HG02884 (cell line): ENCODE data around the gene UTP4.
A peak's percentile ranks its signal among the peaks of the same experiment; 100 is the strongest.

Source experiments
- ATAC-seq: cut with Tn5 transposase; IDR thresholded peaks from one replicate; pipeline ENCODE4 v1.9.1; 2021; ENCODE audit warnings: mild to moderate bottlenecking, moderate library complexity; ENCODE audit not compliant: unreplicated experiment

The UTP4 gene

GRCh38 chr16:69132424-69133252 is at the start of gene UTP4, which contains the start of gene CHTF8:
UTP4 (plus strand) TSS chr16:69132649; CDS start chr16:69133460, 811 bp downstream.
CHTF8 (minus strand) TSS chr16:69132588; CDS start chr16:69121458, 11,130 bp downstream.
- peak; percentile 86 for ATAC-seq

- ATAC-seq, result no peak
Measured at GRCh38 chr16:69083306-69083941, 49.0 kb upstream of the UTP4 start.

GRCh38 chr16:69084289-69084688 is 48.2 kb upstream of the UTP4 start:
- ATAC-seq, result no peak

- ATAC-seq, result no peak
Measured at GRCh38 chr16:69085032-69085695, 47.3 kb upstream of the UTP4 start.

DNA sequence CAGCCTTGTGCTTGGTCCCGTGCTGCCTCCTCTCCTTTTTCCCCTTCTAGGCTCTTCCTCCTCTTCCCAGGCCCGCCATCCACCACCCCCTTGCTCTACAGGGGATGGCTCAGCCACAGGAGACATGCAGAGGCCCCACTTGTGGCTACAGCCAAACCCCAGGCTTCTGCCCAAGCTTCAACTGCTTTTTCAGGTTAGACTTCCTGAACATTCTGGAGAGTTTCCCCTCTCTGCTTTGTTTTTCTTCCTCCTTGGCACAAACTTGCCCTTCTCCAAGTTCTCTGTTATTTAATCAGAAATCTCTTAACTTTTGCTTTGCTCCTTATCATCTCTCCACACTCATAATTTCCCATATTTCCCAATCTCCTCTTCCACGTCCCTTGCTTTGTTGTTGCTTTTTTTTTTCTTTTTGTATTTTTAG is 45.3 kb upstream of the UTP4 start:
- ATAC-seq, result no peak

GRCh38 chr16:69088684-69089083 is 43.8 kb upstream of the UTP4 start:
- no peak for ATAC-seq

DNA sequence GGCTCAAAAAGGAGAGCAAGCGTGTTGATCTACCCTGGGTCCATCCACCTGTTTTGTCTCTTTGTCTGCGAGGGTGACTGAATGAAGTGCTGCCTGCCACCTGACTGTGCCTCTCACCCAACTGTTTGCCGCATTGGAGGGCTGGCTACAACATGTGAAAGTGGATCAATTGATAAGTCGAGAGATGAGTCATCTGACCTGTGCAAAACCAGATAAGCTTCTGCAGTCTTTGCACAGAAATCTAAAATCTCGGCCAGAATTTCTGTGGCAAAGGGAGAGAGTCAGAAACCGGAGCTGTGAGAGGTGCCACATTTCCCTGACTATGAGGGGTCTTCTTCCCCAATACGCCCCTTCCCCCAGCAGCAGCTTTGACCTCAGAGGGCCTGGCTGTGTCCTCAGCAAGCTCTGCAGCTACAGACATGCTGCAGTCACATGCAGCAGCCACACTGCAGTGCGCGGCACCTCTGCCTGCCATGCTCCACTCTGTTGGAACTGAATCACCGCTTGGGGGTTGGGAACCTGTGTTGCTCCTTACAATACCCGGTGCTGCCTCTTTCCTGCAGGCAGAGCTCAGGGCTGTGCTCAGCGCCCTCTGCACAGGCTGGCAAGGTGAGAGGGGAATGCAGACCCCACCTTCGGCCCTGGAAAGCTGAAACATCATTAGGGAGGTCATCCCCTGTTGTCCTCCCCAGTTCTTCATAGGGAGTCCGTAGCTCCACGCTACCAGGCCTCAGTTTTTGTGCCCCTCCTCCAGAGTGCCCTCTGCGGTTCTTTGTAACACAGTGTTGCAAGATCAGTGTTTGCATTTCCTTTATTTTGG is 43.1 kb upstream of the UTP4 start:
- no peak for ATAC-seq

DNA sequence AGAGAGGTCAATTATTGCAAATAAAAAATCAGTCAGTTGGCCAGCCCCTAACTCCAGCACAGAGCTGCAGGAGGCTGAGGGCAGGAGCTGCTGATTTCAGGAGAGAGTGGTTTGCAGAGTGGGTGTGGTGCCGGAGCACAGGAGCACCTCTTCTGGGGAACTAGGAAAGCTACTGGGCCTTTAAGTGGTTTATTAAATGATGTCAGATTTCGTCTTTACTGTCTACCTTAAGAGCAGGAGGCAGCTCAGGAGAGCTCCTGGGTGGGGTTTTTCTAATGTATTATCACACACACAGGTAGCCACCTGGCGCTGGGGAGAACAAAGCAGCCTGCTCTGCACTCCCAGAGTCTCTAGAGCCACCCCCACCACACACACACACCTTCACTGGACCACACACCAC is 38.5 kb upstream of the UTP4 start:
- no peak for ATAC-seq

- ATAC-seq, result no peak
Measured at GRCh38 chr16:69094501-69094900, 37.9 kb upstream of the UTP4 start.

- no peak for ATAC-seq
Measured at GRCh38 chr16:69095193-69095592, 37.3 kb upstream of the UTP4 start.

DNA sequence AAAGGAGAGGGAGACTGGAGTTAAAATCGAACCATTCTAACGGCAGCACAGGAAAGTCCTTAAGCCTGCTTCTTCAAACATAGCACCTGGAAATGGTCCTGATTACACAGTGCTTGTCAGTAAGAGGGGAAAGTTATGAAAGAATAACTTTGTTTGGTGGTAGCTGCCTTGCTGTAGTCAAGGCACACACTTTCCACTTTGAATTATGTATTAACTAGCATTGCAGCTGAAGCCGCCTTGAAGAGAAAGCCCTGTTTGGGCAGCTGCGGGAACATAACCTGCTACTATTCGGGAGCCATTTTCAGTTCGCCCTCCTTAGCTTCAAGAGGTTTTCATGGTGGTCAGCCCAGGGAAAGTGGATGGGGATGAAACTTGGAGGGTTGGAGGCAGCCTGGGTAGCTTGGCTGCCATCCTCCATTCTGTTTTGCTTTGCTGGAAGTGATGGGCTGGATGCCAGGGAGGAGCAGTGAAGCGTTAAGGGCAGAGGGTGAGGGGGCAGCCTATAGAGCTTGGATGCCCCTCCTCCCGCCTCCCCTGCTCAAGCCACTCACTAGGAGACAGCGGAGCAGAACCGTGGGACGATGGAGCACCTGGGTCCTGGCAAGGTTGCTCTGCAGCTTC is 32.3 kb upstream of the UTP4 start:
- no peak for ATAC-seq

DNA sequence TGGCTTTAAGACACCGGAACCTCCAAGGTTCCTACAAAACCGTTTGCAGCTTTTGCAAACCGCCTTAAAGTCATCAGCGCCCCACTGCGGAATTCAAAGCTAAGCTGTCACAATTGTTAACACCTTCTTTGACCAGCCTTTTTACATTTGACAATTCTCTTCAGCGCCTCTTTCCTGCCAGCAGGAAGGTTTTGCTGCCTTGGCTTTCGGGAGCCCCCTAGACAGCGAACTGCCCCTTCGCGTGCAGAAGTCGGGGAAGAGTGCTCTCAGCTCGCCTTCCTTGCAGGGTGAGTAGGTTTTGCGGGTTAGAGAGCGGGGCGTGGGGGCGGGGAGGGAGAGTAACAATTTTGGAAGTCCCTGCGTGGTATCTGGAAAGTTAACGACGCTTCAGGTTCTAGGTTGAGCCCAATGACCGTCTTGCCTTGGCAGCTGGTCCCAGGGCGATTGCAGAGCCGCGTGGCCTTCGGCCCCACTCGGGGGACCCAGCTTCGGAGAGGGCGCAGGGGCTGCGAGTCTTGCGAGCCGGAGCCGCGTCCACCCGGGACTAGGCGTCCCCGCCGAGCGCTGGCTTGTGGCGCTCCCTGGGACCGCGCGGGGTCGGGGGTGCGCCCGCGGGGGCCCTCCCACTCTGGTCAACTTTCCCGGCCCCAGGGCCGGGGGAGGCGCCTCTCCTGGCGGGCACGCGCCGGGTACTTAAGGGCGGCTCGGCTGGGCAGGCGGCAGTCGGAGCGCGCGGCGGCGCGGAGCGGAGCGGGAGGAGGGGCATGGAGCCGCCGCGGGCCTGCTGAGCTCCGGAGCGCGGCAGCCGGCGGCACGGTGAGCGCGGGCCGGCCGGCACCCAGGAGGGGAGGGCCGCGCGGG is 26.7 kb upstream of the UTP4 start, which contains the start of gene HAS3:
Gene HAS3, plus strand, starts transcription at position 153 of the 861 bp plus-strand sequence. CDS start 3,743 bp downstream, outside the sequence.
- no peak for ATAC-seq

GRCh38 chr16:69106491-69107315 is 25.7 kb upstream of the UTP4 start:
- ATAC-seq, result no peak

GRCh38 chr16:69107316-69107962 is 25.0 kb upstream of the UTP4 start:
- no peak for ATAC-seq

- ATAC-seq, result no peak
Measured at GRCh38 chr16:69108064-69108904, 24.2 kb upstream of the UTP4 start.

GRCh38 chr16:69108905-69109252 is 23.6 kb upstream of the UTP4 start:
- ATAC-seq, result no peak
